HG03159 (cell line): ENCODE data around the gene KLHL6.
"Not testable (repeated sequence)": the region's sequence is repeated elsewhere in the genome, so short reads cannot be mapped to it uniquely, and the experiment has no call there.

Experiments
- ATAC-seq: cut with Tn5 transposase; IDR thresholded peaks from one replicate; pipeline ENCODE4 v1.9.1; 2021; ENCODE audit warnings: mild to moderate bottlenecking, moderate library complexity; ENCODE audit not compliant: unreplicated experiment

KLHL6 gene

GRCh38 chr3:183533412-183534132 lies 21.9 kb downstream of the KLHL6 start:
- ATAC-seq, result no peak

GRCh38 chr3:183532620-183533411 lies 22.7 kb downstream of the KLHL6 start:
- no peak for ATAC-seq

GRCh38 chr3:183529717-183530116 lies 25.8 kb downstream of the KLHL6 start:
- no peak for ATAC-seq

GRCh38 chr3:183529185-183529584 lies 26.3 kb downstream of the KLHL6 start:
- ATAC-seq, result no peak

GRCh38 chr3:183528758-183529157 lies 26.7 kb downstream of the KLHL6 start:
- ATAC-seq, result not testable (repeated sequence)

GRCh38 chr3:183527428-183528379 lies 27.8 kb downstream of the KLHL6 start:
- peak; percentile 91 for ATAC-seq

- ATAC-seq, result no peak
Measured at GRCh38 chr3:183526838-183527427, 28.6 kb downstream of the KLHL6 start.

GRCh38 chr3:183524476-183524875 lies 31.0 kb downstream of the KLHL6 start:
- ATAC-seq, result no peak

GRCh38 chr3:183520741-183521556 lies 34.6 kb downstream of the KLHL6 start:
- ATAC-seq, result not testable (repeated sequence)

- not testable (repeated sequence) for ATAC-seq
Measured at GRCh38 chr3:183520295-183520694, 35.2 kb downstream of the KLHL6 start.

GRCh38 chr3:183519891-183520290 lies 35.6 kb downstream of the KLHL6 start:
- no peak for ATAC-seq

- ATAC-seq, result no peak
Measured at GRCh38 chr3:183518491-183519251, 36.8 kb downstream of the KLHL6 start.

- ATAC-seq, result no peak
Measured at GRCh38 chr3:183517607-183518006, 37.9 kb downstream of the KLHL6 start.

- ATAC-seq, result peak; percentile 68
Measured at GRCh38 chr3:183515968-183516851, 39.3 kb downstream of the KLHL6 start.

- ATAC-seq, result no peak
Measured at GRCh38 chr3:183514021-183514420, 41.5 kb downstream of the KLHL6 start.

- no peak for ATAC-seq
Measured at GRCh38 chr3:183513046-183513706, 42.3 kb downstream of the KLHL6 start.

GRCh38 chr3:183511286-183512131 lies 44.0 kb downstream of the KLHL6 start:
- not testable (repeated sequence) for ATAC-seq
